GM20000 (cell line): ENCODE data around the gene PTPRR.

Source experiments
- DNase-seq: peaks from one replicate; pipeline ENCODE4 v3.0.0; 2012; ENCODE audit warnings: low spot score
- TF ChIP-seq, protein P1 (sequence below): IDR thresholded peaks from 2 replicates; pipeline ENCODE4 v1.5.1; 2012; ENCODE audit warnings: mild to moderate bottlenecking, control low read depth; ENCODE audit errors: extremely low read depth, missing control alignments

The PTPRR gene

DNA sequence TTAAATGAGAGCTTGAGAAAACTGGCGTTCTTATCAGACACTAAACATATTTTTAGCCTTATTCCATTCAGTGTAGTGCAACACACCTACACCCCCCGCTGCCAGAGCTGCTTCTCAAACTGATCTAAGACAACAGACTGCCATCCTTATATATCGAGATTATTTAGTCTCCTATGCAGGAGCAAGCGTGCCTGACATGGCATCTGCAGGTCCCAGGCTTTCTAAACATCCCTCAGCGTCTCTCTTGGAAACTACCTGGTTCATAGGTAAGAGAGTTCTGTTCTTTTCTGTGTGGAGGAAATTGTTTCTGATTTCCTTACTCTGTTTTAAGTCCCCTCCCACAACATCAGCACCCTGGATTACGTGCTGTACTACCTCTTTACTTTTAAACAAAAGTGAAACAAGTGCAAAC is 166.2 kb downstream of the PTPRR start:
- DNase-seq, result no peak
- TF ChIP-seq, protein P1, sequence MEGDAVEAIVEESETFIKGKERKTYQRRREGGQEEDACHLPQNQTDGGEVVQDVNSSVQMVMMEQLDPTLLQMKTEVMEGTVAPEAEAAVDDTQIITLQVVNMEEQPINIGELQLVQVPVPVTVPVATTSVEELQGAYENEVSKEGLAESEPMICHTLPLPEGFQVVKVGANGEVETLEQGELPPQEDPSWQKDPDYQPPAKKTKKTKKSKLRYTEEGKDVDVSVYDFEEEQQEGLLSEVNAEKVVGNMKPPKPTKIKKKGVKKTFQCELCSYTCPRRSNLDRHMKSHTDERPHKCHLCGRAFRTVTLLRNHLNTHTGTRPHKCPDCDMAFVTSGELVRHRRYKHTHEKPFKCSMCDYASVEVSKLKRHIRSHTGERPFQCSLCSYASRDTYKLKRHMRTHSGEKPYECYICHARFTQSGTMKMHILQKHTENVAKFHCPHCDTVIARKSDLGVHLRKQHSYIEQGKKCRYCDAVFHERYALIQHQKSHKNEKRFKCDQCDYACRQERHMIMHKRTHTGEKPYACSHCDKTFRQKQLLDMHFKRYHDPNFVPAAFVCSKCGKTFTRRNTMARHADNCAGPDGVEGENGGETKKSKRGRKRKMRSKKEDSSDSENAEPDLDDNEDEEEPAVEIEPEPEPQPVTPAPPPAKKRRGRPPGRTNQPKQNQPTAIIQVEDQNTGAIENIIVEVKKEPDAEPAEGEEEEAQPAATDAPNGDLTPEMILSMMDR, result no peak

DNA sequence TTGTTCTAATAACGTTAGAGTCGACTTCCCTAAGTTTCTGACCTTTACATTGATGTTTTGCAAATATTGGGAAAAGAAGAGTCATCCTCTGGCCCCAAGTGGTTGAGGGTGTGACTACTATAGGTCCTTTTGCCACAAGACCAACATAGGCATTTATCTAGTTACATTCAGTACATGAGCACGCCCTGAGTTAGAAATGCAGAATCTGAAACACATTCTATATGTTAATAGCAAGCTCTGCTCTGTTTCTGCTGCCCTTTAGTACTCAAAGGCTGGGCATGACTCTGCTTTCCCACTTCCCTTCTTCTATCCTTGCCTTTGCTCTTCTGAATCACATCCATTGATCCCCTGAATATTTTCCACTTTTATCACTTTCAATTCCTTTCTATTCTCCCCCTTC is 168.2 kb downstream of the PTPRR start:
- TF ChIP-seq, protein P1, result no peak

DNA sequence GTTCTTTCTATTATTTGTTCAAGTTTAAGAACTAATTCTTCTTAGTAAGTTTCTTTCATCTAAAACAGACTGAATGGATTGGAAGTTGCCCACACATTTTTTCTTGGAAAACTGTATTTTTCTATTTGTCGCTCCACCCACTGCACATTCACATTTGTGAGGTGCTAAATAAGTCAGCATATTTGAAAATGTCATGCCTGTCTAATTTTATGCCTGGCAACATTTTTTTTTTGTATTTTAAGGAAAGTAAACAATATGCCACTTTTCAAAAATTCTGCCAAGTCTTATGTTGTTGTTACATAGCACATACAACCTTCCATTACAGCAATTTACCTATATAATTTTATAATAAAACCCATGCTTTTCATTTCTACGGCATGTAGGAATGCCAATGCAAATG is 170.6 kb downstream of the PTPRR start:
- DNase-seq, result no peak
- TF ChIP-seq, protein P1, result no peak

More for the DNA sequence above, 168.2 kb downstream of the PTPRR start:
- no peak for DNase-seq

DNA sequence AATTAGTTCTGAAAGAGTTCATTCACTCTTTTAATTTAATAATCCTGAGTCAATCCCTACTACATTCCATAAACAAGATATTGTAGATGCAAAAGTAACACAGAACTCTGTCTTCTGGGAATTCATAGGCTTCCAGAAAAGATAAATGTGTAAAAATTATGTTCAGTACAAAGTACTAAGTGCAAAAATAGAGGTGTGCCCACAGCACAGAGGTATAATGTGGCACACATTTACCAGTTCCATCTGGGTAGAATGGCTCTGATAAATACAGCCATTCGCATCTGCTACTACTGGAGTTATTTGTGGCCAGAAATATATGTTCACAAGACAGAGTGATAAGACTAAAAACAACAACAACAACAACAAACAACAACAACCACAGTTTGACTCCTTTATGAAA is 171.7 kb downstream of the PTPRR start:
- TF ChIP-seq, protein P1, result no peak

DNA sequence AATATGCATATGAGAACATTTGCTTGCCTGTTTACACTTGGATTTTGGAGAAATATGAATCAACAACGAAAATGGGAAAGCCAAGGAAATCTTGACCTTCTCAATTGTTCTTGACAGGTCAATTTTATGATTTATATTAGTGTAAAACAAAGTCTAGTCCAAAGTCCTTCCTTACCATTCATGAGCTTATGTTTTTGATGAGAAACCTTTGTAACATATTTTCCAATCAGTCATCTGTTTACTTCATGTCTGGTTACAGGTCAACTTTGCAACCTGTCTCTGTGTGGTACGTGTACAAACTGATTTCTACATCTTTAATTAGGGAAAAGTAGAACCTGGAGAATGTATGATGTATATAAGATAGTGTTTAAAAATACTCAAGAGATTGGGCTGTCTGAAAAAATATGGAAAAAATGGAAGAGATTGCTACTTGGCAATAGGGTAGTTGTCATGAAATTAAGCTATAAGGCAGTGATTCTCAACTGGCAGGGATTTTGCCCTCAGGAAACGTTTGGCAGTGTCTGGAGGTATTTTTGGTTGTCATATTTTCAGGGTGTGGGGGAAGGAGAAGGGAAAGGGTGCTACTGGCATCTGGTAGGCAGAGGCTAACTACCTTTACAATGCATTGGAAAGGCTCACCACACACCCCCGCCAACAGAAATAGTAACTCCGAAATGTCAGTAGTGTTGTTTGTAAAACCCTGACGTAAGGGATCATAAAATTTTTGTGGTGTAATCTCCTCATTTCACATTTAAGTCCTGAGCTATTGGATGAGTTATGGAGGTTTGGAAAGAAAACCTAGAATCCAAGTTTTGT is 172.9 kb downstream of the PTPRR start:
- TF ChIP-seq, protein P1, result no peak
- no peak for DNase-seq

More for the DNA sequence above, 171.7 kb downstream of the PTPRR start:
- no peak for DNase-seq

DNA sequence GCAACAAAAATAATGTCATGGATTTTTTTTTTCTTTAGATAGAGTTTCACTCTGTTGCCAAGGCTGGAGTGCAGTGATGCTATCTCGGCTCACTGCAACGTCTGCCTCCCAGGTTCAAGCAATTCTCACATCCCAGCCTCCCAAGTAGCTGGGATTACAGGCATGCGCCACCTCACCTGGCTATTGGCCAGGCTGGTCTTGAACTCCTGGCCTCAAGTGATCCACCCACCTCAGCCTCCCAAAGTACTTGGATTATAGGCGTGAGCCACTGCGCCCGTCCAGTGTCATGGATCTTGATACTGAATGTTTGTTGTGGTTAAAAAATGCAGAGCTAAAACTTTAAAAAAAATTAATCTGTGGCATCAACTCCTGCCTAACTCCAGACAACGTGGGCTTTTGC is 175.5 kb downstream of the PTPRR start:
- TF ChIP-seq, protein P1, result no peak
- no peak for DNase-seq

DNA sequence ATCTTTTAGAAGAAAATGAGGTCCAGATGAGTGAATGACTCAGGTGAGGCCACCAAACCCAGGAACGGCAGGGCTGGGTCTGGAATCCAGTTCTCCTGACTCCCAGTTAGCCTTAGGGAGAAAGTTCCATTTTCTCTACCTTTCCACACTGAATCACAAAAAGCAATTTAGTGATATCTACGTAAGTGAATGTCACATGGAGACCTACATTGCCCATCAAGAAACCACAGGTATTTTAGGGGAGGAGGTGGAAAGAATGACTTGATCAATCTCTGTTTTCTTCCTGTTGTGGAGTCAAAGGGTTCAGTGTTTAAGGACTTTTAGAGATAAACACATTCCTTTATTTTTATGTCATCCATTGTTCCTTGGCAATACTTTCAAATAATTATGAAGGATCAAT is 176.4 kb downstream of the PTPRR start:
- TF ChIP-seq, protein P1, result no peak
- DNase-seq, result no peak
